CD4-positive, alpha-beta T cell treated with Interleukin-21 for 1 hour (primary cell): ENCODE data around the gene TSHR.
"Not testable (repeated sequence)": the region's sequence is repeated elsewhere in the genome, so short reads cannot be mapped to it uniquely, and the experiment has no call there.

ENCODE experiments used
- DNase-seq: peaks from one replicate; pipeline ENCODE4 v3.0.0-alpha.2; 2020

The TSHR gene

GRCh38 chr14:81001447-81001846, 46.0 kb downstream of the TSHR start:
- no peak for DNase-seq

GRCh38 chr14:81004575-81004974, 49.2 kb downstream of the TSHR start:
- no peak for DNase-seq

GRCh38 chr14:81005540-81006228, 50.3 kb downstream of the TSHR start:
- DNase-seq, result no peak

GRCh38 chr14:81006266-81006665, 50.8 kb downstream of the TSHR start:
- DNase-seq, result no peak

- DNase-seq, result no peak
These were observed 51.7 kb downstream of the TSHR start for GRCh38 chr14:81007131-81007530.

GRCh38 chr14:81009346-81009745, 53.9 kb downstream of the TSHR start:
- no peak for DNase-seq

GRCh38 chr14:81018251-81018650, 62.8 kb downstream of the TSHR start:
- no peak for DNase-seq

- no peak for DNase-seq
These were observed 63.3 kb downstream of the TSHR start for GRCh38 chr14:81018684-81019083.

GRCh38 chr14:81019113-81019512, 63.7 kb downstream of the TSHR start:
- DNase-seq, result not testable (repeated sequence)

- DNase-seq, result no peak
These were observed 67.8 kb downstream of the TSHR start for GRCh38 chr14:81023095-81023710.

- DNase-seq, result no peak
These were observed 73.0 kb downstream of the TSHR start for GRCh38 chr14:81028461-81028860.

- no peak for DNase-seq
These were observed 76.1 kb downstream of the TSHR start for GRCh38 chr14:81031488-81031887.

- DNase-seq, result no peak
These were observed 78.3 kb downstream of the TSHR start for GRCh38 chr14:81033698-81034240.

GRCh38 chr14:81042438-81042837, 87.0 kb downstream of the TSHR start:
- DNase-seq, result no peak

- DNase-seq, result no peak
These were observed 96.1 kb downstream of the TSHR start for GRCh38 chr14:81051547-81051946.

- not testable (repeated sequence) for DNase-seq
These were observed 98.6 kb downstream of the TSHR start for GRCh38 chr14:81054057-81054456.

- DNase-seq, result no peak
These were observed 100.5 kb downstream of the TSHR start for GRCh38 chr14:81055971-81056370.

- DNase-seq, result no peak
These were observed 107.0 kb downstream of the TSHR start for GRCh38 chr14:81062380-81062779.

GRCh38 chr14:81062816-81063215, 107.4 kb downstream of the TSHR start:
- DNase-seq, result peak; percentile 11

GRCh38 chr14:81066672-81067071, 111.3 kb downstream of the TSHR start:
- DNase-seq, result no peak

- DNase-seq, result no peak
These were observed 111.7 kb downstream of the TSHR start for GRCh38 chr14:81067156-81067555.

- no peak for DNase-seq
These were observed 112.9 kb downstream of the TSHR start for GRCh38 chr14:81068176-81068782.

- no peak for DNase-seq
These were observed 115.1 kb downstream of the TSHR start for GRCh38 chr14:81070511-81070910.

- DNase-seq, result no peak
These were observed 130.2 kb downstream of the TSHR start for GRCh38 chr14:81085596-81085995.
